Activated CD8-positive, alpha-beta memory T cell treated with anti-CD3 and anti-CD28 coated beads for 4 hours (primary cell): ENCODE data around the gene EHBP1L1.

Source experiments
- DNase-seq, 2 donors: peaks; one replicate each; pipeline ENCODE4 v3.0.0-alpha.2; 2020; ENCODE audit warnings: low read depth in 2 of 2

Gene EHBP1L1

DNA sequence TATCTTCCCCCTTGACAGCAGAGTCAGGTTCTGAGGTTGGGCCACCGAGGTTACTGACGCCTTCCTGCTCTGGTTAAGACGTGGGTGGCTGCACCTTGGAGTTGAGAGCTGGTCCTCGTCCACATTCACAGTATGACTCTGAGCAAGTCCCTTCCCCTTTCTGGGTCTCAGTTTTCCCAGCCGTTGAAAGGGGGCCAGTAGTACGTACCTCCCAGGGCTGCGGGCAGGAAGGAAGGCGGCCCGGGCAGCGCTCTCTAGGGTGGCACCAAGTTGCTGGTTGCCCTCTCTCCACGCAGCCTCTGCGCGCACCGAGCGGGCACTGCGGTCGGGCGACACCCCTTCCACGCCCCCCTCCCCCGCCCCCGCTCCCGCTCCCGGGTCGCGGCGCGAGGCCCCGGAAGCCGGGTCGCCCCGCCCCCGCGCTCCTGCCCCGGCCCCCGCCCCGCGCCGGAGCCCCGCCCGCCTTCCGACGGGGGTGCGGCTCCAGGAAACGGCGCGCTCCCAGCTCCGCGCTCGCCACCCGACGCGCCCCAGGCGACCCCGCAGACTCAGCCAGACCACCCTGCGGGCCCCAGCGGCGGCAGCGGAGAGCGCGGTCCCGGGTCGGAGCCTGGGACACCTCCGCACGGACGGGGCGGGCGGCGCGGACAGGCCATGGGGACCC is at the start of gene EHBP1L1:
EHBP1L1 (plus strand) TSS at position 486 of the 664 bp plus-strand sequence. CDS start 250 bp downstream, outside the sequence.
- DNase-seq: peak; percentile 49

DNA sequence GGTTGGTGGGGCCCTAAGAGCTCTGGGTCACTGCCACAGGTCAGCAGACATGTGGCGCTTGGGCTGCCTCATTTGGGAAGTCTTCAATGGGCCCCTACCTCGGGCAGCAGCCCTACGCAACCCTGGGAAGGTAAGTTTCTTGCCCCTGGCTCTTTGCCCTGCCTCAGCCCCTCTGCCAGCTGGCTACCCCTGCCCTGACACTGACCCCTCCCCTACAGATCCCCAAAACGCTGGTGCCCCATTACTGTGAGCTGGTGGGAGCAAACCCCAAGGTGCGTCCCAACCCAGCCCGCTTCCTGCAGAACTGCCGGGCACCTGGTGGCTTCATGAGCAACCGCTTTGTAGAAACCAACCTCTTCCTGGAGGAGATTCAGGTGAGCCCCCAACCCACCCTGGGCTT is 49.1 kb upstream of the EHBP1L1 start:
- no peak for DNase-seq

DNA sequence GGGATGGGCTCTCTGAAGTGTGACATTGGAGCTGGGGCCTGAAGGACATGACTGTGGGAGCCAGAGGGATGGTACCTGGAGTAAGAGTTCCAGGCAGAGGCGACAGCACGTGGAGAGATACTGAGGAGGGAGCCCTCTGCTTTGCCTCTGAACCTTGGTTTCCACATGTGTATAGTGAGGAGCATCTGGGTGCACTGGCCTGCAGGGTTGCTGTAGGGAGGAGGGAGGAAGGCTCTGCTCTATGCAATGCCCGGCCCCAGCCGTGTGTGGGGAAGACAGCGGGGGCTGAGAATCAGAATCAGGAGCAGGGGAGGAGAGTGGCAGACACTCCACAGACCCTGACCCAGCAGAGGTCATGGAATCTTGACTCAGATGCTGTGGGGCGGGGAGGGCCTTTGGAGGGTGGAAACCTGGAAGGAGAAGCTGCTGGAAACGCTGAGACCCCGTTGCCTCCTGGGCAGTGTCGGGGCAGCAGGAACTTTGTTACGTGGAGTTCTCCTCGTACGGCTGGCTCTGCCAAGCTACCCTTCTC is 47.0 kb upstream of the EHBP1L1 start:
- no peak for DNase-seq

DNA sequence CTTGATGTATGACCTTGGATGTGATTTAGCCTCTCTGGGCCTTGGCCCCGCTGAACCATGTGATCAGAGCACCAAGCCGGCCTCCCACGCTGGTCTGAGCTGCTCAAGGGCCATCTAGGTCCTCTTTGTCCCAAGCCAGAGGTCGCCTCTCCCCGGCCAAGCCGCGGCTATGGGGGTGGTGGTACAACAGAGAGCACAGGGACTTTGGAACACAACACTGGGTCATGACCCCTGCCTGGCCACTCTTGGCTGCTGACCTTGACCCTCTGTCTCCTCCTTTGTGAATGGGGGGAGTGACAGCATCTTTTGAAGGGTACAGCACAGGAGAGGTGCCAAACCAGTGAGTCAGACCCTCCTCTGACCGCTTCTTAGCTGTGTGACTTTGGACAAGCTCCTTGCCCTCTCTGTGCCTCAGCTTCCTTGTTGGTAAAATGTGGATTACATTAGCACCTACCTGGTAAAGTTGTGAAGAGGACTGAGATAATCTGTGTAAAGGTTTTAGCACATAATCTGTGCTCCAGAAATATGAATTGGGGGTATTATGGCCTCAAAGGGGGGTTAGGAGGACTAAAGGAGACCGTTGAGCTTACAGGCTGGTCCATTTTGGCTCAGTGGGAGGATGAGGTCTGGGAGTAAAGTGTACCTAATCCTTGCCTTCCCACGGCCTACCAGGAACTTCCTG is 46.2 kb upstream of the EHBP1L1 start:
- no peak for DNase-seq

DNA sequence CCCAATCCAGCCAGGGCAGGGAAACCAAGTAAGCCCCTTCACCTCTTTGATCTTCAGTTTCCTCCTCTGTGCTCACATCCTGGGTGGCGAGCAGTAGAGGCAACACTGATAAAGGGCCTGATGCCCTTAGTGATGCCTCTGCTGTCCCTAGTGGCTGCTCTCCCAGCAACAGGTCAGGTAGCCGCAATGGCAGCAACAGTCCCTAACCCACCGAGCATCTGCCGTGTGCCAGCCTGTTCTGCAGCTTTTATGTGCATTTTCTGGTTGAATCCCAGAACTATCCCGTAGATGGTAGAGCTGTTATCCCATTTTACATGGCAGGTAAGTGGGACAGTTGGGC is 45.7 kb upstream of the EHBP1L1 start:
- no peak for DNase-seq

DNA sequence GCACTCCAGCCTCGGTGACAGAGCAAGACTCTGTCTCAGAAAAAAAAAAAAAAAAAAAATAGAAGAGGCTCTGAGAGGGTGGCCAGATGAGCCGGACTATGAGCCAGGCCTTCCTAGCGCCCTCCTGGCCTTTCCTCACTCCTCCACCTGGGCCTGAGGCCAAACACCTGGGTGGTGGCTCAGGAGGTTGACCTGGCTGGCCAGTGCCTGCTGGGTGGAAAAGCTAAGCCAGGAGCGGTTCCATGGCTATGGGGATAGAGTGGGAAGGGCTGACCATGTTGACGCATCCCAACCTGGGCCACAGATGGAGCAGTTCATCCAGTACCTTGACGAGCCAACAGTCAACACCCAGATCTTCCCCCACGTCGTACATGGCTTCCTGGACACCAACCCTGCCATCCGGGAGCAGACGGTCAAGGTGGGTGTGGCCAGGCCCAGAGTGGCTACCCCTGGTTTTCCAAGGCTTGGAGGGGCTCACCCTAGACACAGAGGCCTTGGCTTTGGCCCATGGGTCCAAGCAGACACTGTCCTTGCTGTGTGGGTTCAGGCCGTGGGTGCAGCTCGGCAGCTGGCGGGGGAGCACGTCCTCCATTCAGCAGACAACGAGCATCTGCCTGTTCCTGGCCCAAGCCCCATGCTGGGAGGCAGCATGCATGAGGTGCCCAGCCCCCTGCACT is 43.3 kb upstream of the EHBP1L1 start:
- no peak for DNase-seq

DNA sequence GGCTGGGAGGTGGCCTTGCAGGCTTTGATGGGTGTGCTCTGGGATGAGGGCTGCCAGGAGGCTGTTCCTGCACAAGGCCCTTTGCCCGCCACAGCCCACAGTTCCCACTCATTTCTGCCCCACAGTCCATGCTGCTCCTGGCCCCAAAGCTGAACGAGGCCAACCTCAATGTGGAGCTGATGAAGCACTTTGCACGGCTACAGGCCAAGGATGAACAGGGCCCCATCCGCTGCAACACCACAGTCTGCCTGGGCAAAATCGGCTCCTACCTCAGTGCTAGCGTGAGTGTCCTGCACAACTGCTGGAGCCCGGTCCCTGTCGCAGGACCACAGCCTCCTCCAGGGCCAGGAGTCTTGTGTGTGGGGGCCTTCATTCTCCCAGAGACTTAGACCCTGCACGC is 40.8 kb upstream of the EHBP1L1 start:
- no peak for DNase-seq

DNA sequence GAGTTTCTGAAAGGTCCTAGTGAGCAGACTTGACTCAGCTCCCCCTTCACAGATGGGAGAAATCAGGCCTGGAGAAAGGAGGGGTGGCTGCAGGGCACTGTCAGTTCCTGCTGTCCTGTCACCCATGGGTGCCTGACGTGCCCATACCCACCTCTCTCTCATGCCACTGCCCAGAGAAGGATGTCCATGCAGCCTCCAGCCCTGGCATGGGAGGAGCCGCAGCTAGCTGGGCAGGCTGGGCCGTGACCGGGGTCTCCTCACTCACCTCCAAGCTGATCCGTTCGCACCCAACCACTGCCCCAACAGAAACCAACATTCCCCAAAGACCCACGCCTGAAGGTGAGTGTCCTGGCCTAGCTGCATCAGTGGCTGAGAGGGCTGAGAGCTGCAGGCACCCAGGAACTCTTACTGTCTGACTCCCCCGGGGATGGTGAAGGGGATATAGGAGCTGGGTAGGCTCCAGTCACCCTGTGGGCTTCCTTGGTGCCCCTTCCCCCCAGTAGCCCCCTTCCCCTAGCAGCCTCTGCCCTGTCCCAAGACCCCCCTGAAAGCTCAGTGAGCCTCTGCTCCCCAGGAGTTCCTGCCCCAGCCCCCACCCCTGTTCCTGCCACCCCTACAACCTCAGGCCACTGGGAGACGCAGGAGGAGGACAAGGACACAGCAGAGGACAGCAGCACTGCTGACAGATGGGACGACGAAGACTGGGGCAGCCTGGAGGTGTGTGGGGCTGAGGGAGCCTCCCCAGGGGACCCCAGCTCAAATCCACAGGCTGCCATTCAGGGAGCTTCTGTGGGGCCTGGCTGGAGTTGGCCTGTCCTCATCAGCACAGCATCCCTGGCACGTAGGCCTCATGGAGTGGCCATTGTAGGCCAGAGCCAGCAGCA is 39.2 kb upstream of the EHBP1L1 start:
- DNase-seq: no peak

DNA sequence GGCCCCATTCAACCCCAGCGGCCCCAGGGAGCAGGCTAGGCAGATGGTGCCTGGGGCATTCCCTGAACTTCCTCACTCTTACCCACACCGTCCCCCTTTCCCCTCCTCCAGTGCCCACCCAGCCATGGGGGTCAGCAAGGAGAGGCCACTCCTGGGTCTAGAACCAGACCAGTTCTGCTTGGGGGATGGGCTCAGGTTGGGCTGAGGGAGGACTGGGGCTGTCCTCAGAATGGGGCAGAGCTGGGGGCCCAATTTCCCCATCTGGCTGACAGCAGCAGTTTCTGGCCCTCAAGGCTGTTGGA is 38.6 kb upstream of the EHBP1L1 start:
- no peak for DNase-seq

DNA sequence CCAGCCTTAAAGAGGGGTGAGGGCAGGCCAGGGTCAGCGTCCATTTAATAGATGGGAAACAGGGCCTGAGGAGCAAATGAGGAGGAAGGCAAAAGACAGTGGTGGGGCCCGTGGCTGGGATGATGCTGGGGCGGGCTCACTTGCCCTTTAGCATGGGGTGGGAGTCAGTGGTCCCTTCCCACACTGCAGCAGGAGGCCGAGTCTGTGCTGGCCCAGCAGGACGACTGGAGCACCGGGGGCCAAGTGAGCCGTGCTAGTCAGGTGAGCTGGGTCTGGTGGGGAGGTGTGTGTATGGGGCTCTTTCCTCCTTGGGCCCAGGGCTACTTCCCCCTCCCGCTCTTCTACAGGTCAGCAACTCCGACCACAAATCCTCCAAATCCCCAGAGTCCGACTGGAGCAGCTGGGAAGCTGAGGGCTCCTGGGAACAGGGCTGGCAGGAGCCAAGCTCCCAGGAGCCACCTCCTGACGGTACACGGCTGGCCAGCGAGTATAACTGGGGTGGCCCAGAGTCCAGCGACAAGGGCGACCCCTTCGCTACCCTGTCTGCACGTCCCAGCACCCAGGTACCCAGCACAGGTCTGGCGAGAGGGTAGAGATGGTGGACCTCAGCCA is 38.1 kb upstream of the EHBP1L1 start:
- no peak for DNase-seq

DNA sequence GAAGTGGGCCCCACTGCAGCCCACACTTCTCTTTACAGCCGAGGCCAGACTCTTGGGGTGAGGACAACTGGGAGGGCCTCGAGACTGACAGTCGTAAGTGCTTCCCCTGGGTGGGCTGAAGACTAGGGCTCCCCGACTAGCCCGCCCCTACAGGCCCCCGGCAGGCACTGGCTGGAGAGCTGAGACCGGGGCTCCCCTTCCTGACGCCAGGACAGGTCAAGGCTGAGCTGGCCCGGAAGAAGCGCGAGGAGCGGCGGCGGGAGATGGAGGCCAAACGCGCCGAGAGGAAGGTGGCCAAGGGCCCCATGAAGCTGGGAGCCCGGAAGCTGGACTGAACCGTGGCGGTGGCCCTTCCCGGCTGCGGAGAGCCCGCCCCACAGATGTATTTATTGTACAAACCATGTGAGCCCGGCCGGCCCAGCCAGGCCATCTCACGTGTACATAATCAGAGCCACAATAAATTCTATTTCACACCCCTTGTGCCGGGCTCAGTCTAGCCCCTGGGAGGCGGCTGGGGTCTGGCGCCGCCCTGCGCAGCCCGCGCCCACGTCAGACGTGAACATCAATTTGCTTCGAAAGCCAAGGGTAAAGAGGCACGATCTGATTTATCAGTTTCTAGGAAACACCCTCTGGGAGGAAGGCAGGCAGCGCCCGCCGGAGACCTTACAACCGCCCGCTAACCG is 37.5 kb upstream of the EHBP1L1 start:
- no peak for DNase-seq

DNA sequence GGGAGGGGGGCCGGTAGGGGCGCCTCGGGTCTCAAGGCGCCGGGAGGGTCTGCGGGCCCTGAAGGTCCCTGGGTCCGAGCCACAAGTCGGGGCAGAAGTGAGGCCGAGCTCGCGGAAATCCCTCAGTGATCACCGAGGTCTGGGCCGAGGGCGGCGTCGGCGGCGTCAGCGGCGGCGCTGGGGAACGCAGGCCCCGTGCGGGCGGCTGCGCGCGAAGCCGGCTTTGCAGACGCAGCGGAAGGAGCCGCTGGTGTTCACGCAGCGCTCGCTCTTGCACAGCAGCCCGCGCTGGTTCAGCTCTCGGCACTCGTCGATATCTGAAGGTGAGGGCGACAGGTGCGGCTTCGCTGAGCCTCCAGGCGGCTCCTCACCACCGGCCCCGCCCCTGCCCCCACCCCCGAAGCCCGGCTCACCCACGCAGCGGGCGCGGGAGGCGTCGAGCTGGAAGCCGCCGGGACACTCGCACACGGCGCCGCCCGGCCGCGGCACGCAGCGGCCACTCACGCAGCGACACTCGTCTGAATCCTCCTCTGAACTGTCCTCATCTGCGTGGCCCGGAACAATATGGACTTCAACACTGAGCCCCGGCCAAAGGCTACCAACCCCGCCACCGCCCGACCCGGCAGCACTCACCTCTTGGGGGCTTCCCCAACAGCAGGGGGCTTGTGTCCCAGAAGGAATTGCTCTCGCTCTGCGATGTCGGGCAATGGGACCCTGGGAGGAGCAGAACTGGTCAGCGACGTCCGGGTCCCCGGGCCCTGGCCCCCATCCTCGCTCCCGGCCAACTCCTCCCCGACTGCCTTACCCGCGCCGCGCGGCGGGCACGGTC is 36.7 kb upstream of the EHBP1L1 start:
- no peak for DNase-seq

DNA sequence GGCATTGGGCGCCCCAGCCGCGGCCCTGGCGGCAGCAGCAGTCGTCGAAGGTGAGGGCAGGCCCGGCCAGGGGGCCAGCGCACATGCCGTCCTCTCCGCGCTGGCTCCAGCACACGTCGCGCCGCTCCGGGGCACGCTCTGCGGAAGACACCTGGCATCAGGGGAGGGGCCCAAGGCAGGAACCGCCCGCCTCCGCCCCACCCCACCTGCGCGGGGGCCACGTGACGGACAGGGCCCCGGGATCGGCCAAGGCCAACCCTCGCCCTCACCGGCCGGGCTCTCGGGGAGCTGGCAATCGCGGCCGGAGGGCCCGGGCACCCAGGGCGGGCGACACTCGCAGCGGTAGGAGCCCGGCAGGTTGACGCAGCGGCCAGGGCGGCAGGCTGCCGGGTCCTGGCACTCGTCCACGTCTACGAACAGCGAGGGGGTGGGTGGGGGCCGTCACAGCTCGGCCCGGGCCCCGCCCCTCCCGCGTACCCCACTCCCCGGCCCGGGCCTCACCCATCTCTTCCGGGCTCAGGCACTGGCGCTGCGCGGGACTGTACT is 36.0 kb upstream of the EHBP1L1 start:
- no peak for DNase-seq

DNA sequence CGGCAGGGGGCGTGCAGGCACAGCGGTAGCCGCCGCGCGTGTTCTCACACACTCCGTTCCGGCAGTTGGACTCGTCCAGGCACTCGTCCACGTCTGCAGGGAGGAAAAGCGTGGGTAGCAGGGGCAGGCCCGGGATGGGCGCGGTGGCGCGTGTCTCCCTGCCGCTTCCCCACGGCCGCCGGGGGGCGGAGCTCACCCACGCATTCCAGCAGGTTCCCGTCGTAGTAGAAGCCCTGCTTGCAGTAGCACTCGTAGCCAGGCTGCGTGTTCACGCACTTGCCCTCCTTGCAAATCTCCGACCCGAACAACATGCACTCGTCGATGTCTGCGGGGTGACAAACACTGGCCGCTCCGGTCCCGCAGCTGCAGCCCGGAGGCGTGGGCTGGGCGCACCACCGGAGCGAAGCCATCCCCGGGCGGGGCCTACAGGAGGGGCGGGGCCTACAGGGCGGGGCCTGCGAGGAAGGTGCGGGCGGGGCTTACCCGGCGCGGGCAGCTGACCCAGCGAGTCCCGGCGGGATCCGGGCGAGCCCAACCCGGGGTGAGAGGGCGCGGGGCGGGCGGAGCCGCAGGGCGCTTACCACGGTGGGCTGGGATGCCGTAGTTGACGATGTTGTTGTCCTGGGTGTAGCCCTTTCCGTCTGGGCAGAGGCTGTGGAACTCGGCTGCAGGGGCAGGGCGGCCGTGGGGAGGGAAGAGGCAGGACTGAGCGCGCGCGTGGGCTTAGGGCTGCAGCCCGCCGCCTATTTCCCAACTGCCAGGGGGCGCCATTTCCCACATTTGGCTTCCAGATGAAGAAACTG is 35.4 kb upstream of the EHBP1L1 start:
- DNase-seq: peak; percentile 60 to 69

DNA sequence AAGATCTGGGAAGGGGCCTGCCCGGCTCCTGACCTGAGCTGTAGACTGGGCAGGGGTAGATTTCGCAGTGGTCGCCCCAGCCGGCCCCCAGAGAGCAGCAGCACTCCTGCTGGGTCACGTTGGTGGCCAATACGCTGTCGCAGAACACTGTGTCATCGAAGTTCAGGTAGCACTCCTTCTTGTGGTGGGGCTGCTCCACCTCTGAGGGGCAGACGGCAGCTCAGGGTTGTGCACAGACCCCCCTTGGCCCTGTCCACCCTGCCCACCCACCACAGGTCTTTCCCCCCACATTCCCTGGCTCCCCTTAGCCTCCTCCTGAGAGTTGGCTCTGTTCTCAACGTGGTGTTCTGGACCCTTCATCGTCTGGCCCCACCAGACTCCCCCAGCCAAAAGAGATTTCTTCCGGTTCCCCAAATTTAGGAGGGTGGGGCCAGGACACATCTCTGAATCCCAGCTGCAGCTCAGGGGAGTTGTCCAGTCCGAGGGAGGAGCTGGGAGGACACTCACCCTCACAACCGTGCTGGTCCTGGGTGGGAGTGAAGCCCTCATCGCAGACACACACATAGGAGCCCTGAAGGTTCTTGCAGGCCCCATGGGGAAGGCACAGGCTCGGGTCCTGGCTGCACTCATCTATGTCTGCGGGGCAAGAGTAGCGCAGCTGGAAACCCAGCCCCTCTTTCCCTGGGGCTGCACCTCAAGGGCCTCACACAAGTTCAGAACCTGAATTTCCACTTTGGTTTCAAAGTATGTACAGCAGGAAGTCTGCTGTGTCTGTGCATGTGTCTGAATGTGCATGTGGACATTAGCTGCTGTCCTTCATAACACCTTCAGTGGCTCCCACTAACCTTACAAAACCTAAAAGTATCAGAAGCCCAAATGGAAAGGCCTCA is 34.5 kb upstream of the EHBP1L1 start:
- DNase-seq: no peak

DNA sequence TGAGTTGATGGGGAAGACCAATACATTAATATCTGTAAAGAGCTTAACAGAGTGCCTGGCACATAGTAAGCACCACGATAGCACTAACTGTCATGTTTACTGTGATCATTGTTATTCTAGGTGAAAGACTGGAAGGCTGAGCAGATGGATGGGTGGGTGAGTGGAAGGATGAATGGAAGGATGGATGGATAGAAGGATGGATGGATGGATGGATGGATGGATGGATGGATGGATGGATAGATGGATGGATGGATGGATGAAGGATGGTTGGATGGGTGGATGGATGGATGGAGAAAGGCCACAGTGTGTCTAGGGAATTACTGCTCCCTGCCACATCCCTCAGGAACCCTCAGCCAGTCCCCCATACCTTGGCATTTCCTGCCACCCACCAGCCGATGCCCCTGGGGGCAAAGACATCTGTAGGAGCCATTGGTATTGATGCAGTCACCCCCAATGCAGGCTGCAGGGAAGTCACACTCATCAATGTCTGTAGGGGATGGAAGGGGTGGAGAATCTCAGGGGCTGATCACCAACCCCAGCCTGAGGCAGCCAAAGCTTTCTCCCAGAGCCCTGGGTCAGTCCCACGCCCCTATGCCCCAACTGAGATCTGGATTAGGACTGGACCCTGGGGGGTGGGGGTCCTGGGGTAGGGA is 33.0 kb upstream of the EHBP1L1 start:
- no peak for DNase-seq

DNA sequence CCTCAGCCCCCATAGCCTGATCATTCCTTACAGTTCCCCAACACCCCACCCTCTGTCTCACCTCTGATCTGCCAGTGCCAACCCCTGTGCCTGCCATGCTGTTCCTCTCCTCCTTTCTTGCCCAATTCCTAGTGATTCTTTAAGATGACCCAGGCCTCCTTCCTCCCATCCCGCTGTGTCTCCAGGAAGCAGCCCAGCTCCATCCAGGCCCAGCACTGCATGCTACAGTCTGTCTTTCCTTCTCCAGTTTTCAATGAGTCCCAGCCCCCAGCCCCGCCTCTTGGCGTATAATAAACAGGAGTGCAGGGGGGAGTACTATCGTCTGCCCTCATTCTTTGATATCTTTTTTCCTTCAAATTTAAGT is 30.0 kb upstream of the EHBP1L1 start:
- no peak for DNase-seq
